GM21737 (cell line): ENCODE results near the gene SPACA7.
"Not testable (repeated sequence)": the region's sequence is repeated elsewhere in the genome, so short reads cannot be mapped to it uniquely, and the experiment has no call there.

Experiments
- ATAC-seq: cut with Tn5 transposase; IDR thresholded peaks from one replicate; pipeline ENCODE4 v1.9.1; 2021; ENCODE audit warnings: mild to moderate bottlenecking, moderate library complexity; ENCODE audit not compliant: unreplicated experiment

SPACA7 gene

GRCh38 chr13:112416647-112417046 is 40.5 kb downstream of the SPACA7 start:
- no peak for ATAC-seq

DNA sequence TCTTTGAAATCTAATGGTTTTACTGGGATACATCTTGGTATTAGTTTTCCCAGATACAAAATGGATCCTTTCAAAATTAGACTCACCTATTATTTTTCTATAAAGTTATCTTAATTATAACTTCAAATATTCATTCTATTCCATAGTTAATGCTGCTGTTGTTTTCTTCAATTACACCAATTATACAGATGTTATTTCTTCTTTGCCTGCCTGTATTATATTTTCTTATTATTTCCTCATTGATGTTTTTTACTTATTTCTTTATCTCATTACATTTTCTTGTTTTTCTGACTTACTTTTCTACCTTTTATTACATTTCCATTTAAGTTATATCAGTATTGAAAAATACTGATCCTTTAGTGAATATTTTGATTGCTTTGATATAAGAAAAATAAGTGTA is 40.9 kb downstream of the SPACA7 start:
- ATAC-seq: no peak

DNA sequence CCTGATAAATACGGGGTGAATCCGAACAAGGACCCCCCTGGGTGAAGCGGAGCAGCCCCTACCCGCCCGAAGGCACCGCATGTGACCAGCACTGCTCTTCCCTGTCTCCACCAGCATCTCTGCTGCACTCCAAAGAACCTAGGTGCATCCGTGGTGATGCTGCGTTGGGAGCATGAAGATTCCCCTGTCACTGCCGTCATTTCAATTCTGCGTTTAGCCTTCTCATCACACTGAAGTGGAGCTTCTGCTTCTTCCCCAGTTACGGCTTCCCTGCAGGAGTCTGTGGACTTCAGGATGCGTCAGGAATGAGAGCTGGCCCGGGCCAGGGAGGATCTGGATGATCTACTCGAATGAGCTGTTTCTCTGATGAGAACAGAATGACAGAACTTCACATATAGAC is 47.9 kb downstream of the SPACA7 start:
- no peak for ATAC-seq

GRCh38 chr13:112428704-112429103 is 52.5 kb downstream of the SPACA7 start:
- ATAC-seq: no peak

DNA sequence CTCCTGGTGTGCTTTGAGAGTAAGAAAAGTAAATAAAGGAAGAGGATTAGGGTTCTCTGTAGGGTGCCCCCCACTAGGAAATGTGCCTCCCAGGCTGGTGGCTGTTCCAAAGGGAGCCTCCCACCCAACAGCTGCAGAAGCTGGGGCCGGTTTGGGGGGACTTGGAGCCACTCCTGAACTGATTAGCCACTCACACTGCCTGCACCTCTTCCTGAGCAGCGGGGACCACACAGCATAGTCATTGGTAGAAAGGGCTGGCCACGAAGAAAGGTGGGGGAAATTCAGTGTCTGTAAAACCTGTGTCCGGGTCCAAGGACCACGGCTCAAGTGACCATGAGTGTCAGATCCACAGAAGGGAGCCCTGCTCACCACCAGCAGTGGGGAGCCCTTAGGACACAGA is 55.6 kb downstream of the SPACA7 start:
- ATAC-seq: no peak

DNA sequence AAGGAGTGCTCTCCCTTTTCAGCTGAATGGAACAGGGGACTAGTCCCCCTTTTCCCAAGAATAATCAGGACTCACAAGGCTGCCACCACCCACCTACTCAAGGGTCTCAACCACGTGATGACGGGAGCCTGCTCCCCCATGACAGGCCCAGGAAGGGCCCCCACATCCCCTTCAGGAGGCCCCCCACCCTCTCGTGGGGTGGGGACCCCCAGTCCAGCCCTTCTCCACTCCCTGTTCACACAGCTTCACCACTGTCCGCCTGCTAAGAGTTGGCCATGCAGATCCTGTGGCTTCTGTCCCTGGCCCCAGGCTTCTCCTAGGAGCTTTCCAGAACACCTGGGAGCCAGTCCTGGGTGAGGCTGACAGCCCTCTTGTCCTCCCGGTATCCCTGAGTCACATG is 56.6 kb downstream of the SPACA7 start:
- not testable (repeated sequence) for ATAC-seq

- not testable (repeated sequence) for ATAC-seq
These were observed 57.4 kb downstream of the SPACA7 start for GRCh38 chr13:112433517-112433916.

- ATAC-seq: no peak
These were observed 57.9 kb downstream of the SPACA7 start for GRCh38 chr13:112434032-112434431.

DNA sequence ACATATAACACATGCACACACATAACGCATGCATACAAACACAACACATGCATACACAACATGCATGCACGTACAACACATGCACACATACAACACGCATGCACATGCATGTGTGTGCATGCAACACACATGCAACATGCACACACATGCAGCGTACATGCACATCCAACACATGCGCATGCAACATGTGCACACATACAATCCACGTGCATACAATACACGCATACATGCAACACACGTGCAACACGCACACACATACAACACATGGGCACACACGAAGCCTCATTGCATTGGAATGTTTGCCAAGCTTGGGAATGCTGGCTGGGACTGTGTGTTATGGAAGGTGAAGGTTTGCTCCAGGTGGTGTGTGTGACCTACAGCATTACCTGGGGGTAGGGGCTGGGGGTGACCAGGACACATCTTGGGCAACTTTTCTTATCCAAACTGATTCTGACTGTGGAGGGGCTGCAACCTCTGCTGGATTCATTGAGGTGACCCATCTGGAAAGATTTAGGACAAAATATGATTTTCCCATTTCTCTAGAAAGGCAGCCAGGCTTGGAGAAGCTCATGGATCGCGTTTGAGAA is 58.9 kb downstream of the SPACA7 start:
- no peak for ATAC-seq

DNA sequence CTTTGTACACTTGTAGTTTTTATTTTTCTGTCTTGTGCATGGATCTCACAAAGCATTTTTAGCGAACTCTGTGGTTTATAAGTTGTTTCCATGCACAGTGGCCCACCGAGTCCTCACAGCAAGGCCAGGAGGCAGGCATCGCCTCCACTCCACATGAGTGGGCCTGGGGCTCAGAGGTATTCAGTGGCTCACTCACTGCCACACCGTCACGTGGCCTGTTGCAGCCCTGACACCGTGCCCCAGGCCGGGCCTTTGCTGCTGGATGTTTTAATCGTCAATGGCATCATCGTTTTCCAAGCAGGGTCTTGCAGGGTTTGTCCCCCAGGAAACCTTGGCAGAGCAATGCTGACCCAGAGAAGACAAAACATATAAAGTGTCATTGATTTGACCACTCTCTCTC is 59.8 kb downstream of the SPACA7 start:
- no peak for ATAC-seq

DNA sequence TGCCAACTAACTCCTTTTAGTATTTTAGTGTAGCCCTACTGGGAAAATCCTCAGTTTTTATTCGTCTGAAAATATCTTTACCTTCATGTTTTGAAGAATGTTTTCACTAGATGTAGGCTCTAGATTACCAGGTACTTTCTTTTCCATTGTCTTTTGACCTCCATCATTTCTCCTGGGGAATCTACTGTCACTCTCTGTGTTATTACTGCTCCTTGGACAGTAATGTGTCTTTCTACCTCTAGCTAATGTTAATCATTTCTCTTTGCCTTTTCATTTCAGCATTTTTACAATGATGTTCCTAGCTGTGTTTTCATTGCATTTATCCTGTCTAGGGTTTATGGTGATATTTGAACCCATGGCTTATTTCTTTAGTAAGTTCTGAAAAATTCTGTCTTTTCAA is 61.9 kb downstream of the SPACA7 start:
- ATAC-seq: no peak

GRCh38 chr13:112438515-112438914 is 62.4 kb downstream of the SPACA7 start:
- ATAC-seq: no peak

- no peak for ATAC-seq
These were observed 65.1 kb downstream of the SPACA7 start for GRCh38 chr13:112441226-112441625.

GRCh38 chr13:112441779-112442310 is 65.7 kb downstream of the SPACA7 start:
- ATAC-seq: no peak

DNA sequence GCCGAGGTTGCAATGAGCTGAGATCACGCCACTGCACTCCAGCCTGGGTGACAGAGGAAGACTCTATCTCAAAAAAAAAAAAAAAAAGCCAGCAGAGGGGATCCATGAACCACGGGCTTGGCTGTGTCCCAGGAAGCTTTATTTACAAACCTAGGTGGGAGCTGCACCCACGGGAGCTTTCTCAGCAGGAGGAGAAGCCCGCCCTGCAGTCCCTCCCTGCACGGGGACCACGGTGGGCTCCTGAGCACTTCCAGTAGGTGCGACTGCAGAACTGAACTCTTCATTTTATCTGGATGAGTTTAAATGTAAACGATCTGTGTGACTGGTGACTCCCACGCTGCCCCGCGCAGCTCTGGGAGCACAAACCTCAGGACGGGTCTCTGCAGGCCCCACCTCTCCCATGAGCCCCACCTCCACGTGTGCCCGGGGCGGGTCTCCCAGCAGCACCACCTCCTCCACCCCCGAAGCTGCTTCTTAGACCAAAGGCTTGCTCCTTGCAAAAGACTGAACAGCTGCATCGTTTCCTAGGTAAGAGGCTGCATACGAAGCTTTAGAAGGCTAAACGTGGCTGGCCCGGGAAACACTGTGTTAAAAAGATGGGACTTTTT is 66.4 kb downstream of the SPACA7 start:
- no peak for ATAC-seq

DNA sequence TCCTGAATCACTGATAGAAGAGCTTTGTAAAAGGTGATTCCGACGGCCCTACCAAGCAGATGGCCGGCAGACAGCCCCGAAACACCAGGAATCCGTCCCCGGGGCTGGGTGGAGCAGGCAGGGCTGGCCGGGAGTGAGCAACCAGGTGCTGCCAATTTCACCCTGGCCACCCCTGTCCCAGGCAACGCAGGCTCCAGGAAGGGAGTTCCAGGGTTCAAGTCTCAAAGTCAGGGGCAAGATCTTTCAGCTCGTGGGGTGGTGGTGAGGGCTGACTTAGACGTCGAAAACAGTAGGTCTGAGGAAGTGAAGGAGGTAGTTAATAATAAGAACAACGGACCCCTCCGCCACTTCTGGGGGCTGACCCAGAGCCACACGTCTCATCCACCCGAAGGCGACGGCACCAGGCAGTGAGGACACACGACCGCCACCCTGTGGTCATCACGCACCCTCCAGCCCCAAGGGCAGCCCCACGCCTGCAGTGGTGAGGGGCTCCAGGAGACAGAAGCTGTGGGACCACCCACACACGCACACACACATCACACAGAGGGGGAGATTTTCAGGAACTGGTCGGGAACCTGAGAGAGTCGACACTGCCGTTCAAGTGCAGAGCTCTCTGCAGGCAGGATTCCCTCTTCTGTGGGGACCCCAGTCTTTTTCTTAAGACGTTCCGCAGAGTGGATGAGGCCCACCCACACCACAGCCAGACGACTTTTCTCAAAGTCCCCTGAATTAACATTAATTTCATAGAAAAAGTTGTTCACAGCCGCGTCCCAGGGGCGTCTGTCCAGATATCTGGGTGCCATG is 67.2 kb downstream of the SPACA7 start:
- no peak for ATAC-seq

DNA sequence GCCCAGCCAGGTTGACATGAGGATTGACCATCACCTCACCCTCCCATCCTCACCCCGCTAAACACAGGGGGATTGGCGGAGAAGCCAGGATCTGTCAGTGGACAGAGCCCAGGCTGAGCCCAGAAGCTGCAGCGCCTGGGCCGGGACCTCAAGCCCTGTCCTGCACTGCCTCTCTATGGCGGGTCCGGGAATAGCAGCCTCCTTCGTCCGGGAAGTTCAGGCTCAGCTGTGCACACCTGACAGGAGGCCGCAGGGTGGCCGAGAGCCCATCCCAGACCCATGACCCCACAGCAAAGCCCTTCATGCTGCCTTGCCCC is 67.8 kb downstream of the SPACA7 start:
- ATAC-seq: no peak

DNA sequence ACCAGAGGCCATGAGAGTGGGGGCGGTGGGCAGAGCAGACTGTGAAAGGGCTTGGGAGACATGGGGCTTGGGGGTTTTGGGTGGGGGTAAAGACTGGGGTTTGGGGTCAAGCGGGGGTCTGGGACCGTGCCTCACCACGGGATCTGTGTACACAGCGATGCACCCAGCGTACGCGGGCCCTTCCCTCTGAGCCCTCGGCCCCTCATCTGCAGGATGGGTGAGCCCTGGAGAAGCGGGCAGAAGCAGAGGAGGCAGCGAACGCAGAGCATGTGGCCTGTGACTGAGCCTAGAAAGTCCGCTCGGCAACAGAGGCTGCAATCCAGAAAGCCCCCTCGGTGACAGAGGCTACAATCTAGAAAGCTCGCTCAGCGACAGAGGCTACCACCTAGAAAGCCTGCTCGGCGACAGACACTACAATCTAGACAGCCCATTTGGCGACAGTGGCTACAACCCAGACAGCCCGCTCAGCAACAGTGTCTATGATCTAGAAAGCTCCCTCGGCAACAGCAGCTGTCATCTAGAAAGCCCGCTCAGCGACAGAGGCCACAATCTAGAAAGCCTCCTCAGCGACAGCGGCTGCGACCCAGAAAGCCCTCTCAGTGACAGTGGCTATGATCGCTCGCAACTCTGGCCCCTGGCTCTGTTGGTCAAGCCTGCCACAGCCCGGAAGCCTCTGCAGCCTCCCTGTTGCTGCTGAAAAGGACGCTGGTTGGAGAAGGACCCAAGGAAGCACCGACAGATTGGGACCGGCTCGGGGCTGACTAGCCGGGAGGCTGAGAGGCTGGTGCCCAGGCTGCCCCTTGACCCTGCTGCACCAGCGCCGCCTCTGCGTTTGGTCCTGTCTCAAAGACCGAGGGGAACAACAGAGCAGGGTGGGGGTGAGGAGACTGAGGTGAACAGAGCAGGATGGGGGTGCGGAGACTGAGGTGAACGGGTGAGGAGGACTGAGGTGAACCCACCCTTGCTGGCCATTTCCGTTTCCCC is 68.6 kb downstream of the SPACA7 start:
- no peak for ATAC-seq

- no peak for ATAC-seq
These were observed 69.5 kb downstream of the SPACA7 start for GRCh38 chr13:112445411-112446271.

DNA sequence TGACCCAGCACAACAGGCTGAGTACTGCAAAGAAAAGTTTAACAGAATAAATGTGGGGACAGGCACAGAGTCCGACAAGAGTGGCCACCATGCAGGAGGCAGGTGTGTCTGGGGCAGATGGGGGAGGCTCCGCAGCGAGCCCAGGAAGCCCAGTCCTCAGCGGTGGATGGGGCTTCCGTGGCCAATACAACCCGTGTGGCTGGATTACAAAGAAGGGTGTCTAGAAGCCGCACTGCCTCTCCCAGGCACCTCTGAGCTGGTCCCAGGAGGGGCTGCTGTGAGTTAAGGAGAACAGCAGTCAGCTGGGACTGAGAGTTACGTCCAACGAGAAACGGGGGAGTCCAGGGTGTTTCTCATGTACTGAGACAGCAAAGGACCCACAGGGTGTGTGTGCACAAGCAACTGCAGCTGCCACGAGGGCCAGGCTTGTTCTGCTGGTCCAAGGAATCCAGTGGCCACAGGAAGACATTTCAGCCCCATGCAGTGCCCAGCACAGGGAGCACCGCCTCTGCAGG is 70.2 kb downstream of the SPACA7 start:
- no peak for ATAC-seq
